GM18867 (cell line): ENCODE measurements around the gene ASGR2.
"Not testable (repeated sequence)": the region's sequence is repeated elsewhere in the genome, so short reads cannot be mapped to it uniquely, and the experiment has no call there.

Source experiments
- ATAC-seq: cut with Tn5 transposase; IDR thresholded peaks from one replicate; pipeline ENCODE4 v1.9.1; 2021; ENCODE audit warnings: mild to moderate bottlenecking, moderate library complexity; ENCODE audit not compliant: unreplicated experiment

ASGR2 gene

DNA sequence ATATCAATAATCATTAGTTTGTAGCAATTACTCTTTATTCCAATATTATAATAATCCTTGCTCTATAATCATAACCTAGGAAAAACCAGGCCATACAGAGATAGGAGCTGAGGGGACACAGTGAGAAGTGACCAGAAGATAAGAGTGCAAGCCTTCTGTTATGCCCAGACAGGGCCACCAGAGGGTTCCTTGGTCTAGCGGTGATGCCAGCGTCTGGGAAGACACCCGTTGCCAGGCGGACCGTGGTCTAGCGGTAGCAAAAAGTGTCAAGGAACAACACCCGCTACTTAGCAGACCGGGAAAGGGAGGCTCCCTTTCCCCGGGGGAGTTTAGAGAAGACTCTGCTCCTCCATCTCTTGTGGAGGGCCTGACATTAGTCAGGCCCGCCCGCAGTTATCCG, 11.8 kb upstream of the ASGR2 start:
- not testable (repeated sequence) for ATAC-seq

DNA sequence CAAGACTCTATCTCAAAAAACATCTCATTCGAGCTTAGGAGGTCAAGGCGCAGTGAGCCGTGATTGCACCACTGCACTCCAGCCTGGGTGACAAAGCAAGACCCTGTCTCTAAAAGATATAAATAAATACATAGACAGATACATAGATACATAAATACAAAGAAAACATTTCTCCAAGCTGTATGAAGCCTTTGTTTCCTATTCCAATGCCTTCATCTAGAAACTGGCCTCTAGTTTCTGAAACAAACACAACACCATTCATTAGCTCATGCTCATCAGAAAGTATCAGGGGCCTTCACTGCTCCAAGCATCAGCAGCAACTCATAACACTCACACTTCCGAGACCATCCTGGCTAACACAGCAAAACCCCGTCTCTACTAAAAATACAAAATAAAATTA, 10.3 kb upstream of the ASGR2 start:
- ATAC-seq, result no peak

DNA sequence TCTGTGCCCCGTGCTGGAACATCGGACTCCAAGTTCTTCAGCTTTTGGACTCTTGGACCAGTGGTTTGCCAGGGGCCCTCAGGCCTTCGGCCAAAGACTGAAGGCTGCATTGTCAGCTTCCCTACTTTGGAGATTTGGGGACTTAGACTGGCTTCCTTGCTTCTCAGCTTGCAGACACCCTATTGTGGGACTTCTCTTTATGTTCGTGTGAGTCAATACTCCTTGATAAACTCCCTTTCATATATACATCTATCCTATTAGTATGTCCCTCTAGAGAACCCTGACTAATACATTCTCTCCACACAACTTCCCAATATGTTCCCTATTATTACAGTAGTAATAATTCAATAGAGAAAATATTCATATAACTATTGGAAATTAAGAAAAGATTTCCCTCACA, 9.2 kb upstream of the ASGR2 start:
- no peak for ATAC-seq

DNA sequence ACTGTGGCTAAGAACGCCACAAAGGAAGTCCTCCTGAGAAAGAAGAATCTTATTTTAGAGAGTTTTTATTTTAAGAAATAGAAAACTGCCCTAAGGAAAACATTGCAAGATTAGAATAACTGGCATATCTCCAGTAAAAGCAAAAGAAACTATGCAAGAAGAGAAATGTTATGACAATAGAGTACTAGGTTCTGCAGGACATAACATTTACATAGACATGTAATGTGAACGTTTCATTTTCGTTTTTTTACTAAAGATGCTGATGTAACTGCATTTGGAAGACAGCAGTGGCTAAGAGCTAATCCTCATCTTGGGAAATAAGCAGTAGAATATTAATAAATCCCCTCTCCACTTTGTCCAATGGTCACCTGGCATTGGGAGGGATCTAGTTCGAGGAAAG, 7.8 kb upstream of the ASGR2 start:
- ATAC-seq, result no peak

DNA sequence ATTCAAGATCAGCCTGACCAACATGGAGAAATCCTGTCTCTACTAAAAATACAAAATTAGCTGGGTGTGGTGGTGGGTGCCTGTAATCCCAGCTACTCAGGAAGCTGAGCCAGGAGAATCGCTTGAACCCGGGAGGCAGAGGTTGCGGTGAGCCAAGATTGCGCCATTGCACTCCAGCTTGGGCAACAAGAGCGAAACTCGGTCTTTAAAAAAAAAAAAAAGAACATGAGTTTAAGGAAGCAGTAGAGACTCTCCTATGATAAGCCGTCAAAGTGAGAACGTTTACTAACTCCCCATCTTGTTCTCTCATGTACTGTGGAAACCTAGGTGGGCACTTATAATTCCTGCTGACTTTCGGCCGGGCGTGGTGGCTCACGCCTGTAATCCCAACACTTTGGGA, 6.0 kb upstream of the ASGR2 start:
- ATAC-seq, result not testable (repeated sequence)

DNA sequence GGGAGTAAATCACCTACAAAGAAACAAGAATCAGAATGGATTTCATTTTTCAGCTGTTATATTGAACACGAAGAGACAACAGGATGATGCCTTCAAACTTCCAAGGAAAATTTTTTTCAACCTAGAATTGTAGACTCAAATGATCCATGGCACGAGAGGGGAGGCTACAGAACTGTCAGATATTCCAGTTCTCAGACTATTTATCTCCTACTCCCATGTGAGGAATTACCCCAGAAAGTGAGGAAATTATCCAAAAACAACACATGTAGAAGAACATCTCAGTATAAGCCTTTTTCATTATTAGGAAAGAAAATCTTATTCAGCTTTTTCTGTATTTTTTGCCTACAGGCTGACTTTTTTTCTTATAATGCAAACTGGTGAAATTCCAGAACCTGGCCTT, 5.5 kb upstream of the ASGR2 start:
- no peak for ATAC-seq

DNA sequence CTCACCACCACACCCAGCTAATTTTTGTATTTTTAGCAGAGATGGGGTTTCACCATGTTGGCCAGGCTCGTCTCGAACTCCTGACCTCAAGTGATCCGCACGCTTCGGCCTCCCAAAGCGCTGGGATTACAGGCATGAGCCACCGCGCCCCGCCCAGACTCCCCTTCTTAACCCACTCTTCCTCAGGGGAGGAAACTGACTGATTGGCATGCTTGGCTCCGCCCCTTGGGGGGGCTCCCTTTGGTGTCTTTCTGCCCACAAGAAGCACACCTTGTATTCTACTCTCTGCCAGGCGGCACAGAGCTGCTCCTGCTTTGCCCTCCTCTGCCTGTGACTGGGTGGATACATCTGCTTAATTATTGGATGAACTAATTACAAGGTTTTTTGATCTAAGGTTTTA, 4.7 kb upstream of the ASGR2 start:
- no peak for ATAC-seq

DNA sequence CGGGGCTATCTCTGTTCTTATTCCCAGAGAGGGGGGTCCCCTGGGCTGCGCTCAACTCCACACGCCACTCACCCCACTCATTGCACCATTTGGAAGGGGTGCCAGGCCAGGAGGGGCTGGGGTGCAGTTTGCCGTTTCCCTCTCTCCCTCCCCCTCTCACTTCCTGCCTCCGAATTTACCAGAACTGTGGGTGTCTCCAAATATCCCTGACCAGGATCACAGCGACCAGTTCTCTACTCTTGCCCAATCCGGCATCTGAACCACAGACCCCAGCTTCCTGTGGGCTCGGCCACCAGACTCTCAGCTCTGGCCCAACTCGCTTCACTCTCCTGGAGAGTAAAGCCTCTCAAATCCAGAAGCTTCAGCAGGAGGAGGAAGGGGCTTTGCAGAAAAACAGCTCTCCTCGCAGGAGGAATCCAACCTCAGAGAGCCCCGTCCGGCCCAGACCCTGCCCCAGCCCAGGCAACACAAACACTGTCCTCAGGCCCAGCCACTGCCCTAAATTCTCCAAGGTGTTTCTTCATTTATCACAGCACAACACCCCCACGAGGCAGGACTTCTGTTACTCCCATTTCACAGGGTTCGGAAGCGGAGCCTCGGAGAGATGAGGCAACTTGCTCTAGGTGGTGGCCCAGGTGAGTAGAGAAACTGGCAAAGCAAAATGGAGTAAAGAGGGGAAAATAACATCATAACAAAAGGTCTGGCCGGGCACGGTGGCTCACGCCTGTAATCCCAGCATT, 423 bp upstream of the ASGR2 start:
- no peak for ATAC-seq

DNA sequence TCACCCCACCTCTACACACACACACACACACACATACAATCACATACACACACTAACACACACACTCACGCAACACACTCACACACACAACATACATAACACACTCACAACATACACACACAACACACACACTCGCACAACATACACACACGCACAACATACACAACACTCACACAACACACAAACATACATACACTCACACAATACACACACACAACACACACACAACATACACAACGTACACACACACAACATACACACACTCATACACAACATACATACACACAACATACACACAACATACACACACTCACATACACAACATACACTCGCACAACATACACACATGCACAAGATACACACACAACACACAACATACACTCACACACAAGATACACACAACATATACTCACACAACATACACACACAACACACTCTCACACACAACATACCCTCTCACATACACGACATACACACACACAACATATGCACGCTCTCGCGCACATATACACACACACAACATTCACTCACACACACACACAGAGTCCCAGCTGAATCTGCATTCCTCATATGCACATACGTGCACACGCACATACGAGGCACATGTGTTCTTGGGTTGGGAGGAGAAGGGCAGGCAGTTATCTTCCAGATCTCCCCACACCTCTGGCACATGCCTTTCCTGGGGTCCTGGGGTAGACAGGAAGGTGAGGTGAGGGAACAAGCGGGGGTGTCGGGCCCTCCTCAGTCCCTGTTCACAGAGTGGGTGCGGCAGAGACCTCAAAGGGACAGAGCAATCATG, 1.1 kb downstream of the ASGR2 start:
- no peak for ATAC-seq

DNA sequence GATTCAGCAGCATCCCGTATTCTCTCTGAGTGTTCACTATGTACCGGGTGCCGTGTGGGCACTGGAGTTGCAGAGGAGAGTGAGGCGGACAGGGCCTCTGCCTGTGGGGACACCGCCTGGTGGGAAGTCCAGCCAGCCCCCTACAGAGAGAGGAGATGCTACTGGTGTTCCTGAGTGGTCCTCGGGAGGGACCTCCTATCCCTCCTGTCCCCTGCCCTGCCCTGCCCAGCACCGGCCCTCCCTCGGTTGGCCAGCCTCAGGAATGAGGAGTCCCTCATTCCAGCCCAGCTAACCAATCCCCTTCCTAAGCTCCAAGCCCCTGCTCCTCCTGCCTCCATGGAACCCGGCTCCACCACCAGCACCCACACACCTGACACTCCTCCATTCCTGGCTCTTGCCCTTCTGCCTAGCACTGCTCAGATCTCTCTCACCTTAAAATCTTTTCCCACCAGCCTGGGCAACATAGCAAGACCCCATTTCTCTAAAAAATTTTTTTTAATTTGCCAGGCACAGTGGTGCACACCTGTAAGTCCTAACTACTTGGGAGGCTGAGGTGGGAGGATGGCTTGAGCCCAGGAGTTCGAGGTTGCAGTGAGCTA, 2.0 kb downstream of the ASGR2 start:
- no peak for ATAC-seq

DNA sequence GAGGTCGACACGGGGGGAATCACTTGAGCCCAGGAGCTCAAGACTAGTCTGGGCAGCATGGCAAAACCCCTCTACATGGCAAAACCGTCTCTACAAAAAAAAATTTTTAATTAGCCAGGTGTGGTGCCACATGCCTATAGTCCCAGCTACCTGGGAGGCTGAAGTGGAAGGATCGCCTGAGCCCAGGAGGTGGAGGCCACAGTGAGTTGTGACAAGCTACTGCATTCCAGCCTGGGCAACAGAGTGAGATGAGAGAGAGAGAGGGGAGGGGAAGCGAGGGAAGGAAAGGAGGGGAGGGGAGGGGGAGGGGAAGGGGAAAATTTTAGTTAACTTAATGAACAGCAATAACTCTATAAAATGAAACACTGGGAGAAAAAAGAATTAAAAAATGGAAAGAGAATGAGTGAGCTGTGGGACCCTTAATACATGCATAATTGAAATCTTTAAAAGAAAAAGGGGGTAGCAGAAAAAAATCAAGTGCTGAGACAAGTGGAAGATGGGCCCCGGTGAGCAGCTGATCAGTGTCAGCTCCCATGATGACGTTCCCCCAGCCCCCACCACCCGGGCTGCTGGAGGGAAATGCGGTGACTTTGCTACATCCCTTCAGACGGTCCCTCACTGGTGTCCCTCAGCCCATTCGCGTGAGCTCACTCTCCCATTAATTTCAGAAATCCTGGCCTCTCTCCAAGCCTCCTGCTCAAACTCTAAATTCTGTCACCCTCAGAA, 2.7 kb downstream of the ASGR2 start:
- no peak for ATAC-seq

DNA sequence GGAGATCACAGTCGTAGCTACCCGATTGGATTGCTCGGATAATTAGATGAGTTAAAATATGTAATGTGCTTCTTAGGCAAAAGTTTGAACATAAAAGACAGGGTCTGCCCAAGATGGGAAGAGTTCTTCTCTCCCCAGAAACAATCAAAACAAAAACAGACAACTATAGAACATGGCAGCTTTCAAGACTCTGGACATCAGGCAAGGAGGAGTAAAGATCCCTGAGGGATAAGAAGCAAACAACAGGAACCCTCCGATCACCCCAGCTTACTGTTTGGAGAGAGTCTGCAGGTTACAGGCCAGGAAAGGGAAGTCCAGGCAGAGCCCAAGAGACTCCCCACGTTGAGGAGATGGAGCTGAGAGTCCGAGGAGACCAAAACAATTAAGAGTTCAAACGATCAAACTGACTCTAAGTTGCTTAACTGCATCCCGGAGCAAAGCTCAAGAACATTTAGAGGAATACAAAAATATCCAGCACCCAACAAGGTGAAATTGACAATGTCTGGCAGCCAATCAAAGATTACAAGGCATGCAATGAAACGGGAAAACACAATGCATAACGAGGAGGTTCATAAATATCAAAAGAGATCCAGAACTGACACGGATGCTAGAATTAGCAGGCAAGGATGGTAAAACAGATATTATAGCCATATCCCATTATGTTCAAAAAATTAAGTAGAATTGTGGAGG, 3.9 kb downstream of the ASGR2 start:
- ATAC-seq, result no peak

DNA sequence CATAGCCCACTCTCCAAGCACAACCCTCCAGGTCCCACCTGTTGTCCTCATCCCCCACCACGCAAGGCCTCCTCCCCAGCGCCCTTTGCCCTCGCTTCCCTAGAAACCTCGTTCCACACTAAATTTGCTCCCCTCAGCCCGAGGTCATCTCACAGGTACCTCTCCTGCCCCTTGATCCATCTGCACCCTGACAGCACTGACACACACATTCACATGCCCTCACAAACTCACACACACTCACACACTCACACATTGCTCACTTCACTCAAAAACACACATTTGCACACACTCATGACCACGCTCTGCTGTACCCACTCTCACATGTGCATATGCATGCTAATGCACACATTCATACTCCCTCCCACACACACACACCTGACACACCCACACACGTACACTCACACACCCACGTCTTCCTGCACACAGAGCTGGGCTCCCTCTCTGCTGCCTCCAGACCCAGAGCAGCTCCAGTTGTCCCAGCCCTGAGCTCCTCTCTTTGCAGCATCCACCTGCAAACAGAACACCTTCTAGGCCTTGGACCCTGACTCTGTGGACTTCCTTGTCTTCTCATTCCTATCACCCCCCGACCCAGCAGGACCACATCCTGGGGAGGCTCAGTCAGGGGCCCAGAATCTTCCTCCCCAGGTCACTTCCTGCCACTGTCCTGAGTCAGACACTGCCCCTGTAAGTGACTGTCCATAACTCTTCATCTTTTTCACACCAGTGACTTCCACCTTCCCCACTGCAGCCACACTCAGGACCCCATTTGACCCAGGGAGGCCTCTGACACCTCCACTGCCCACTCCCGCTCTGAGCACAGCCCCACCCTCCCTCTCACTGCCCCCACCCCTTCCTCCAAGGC, 4.9 kb downstream of the ASGR2 start:
- ATAC-seq, result no peak

DNA sequence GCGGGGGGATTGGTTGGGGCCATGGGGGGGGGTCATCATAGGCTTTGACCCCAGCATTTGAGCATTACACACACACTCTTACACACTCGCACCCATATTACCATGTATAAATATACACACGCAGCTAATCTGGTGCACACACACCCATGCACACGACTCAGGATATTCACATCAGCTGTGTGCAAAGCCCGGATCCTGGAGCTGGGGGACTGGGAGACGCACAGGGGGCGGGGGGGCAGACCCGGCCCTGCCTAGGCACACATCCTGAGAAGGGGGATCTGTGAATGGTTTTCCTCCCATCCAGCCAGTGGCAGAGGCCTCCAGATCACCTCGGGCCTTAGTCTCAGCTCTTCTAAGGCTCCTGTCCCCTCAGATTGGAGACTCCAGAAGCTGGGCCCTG, 5.6 kb downstream of the ASGR2 start:
- no peak for ATAC-seq

DNA sequence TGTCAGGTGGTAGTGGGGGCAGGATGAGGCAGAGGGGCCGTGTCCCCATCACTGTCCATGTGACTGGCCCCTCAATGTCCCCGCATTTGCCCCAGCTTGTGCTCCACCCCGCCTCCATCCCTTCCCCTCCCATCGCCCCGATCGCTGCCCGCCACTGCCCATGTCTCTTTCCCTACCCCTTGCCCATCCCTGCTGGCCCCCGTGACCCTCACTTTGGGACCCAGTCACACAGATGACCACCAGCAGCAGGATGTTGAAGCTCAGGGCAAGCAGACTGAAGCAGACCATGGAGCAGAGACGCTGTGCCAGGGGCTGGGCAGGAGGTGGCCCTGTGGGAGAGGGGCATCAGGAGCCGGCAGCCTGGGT, 6.1 kb downstream of the ASGR2 start:
- no peak for ATAC-seq

DNA sequence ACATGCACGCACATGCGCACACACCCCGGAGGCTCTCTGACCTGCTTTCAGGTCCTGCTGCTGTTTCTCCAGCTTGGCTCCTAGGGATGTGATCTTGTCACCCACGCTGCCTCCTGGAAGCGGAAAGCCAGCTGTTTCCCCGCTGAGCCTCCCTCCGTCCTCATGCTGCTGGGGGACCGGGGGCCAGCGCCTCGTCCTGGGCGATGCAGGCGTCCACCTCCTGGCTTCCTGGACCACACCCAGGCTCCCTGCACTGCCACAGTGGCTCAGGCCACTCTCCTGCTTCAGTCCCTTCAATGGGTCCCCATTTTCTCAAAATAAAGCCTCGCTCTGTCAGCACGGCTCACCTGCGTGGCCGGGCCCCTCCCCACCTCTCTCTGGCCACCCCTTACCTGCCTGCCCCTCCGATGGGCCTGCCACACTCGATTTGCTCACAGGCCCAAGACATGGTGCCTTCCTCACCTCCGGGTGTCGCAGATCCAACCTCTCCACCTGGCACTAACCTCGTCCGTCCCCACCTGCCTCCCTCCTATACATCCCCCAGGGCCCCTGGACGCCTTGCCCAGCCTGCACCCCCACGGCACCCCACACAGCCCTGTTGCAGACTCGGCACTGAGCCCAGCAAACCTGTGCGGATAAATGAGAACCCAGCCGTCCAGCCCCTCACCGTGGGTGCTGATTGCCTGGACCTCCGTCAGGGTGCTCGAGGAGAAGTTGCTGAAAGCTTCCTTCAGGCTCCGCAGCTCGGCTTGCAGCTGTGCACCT, 6.6 kb downstream of the ASGR2 start:
- ATAC-seq, result no peak

DNA sequence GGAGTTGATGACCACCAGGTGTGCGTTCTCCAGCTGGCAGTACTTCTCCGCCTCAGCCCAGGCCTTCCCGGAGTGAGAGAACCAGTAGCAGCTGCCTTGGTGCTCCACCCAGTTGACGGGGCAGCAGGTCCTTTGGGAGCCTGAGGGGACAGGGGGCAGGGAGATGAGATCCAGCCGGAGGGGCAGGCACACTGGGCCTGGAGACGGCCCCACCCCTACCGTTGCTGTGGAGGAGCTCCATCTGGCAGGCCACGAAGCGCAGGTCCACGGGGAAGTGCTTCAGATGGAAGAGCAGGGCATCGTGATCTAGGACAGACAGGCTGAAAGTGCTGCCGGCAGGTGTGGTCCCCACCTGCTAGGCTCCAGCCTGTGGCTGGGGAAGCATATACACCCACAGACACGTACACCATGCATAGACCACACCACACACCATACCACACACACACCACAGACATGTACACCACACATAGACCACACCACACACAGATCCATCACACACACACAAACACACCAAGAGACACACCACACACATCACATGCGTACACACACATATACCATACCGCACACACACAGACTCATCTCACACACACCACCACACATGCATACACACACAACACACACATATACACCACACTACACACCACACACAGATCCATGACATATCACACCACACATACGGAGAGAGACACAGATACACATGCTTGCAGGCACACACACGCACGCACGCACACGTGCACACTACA, 7.4 kb downstream of the ASGR2 start:
- ATAC-seq, result no peak

DNA sequence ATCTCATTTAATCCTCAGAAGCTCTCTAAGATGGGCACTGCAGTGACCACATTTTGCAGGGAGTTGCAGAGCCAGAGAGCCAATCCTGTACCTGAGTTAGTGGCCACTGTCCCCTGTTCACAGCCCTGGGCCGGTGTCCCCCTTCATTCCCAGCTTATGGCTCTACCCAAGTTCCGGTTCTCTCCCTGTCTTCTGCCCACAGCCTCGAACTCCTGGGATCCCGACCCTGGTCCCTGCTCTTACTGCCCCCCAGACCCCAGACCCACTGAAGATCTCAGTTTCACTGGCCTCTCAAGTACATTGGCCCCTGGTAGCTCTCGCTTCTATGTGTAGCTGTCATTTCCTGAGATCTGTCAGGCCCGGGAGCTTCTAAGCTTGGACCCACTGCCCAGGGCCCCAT, 12.2 kb downstream of the ASGR2 start:
- ATAC-seq, result no peak

DNA sequence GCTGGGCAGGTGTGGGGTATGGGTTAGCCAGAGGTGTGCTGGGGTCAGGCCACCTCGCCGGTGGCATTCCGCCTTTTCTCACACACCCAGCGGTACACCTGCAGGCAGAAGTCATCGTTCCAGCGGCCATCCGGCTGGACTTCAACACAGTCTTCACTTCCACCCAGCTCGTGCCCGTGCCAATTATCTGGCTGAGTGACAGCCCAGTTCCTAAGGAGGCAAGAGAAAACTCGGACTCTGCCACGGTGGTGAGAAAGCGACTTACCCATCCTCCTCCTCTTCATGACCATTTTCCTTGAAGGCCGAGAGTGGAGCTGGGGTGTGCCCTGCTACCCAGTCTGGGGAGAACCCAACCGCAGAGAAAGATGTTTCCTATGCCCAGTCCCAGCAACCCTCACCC, 13.1 kb downstream of the ASGR2 start:
- no peak for ATAC-seq
